AG20443 (cell line): ENCODE results near the gene FILIP1L.
"Not testable (repeated sequence)": the region's sequence is repeated elsewhere in the genome, so short reads cannot be mapped to it uniquely, and the experiment has no call there.

Source experiments
- DNase-seq: peaks from one replicate; pipeline ENCODE4 v3.0.0; 2012; ENCODE audit warnings: low spot score, mixed read lengths

Gene FILIP1L

DNA sequence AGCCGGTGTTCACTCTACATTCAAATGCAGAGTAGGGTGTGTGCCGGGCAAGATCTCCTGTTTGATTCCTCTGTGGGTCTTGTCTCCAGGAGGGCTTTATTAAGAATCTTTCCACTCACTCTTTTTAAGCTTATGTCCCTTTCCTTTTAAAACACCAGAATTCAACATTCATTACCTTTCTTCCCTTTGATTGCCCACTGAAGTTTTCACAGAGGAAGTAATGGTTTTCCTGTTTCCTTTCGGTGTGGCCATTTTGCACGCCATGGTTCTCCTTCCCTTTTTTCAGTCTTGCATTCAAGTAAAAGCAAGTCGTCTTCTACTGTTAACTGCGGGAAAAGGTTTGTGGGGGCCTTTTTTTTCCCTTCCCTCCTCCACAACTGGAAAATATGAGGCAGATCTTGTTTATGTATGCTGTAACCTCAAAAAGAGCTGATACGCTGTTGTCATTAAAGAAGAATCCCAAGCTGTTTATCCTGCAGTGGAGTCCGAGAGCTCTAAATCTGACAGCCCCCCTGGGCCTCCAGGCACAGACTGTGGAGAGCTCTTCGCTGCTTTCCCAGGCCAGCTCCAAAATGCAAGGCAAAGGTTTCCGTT, 40.5 kb downstream of the FILIP1L start:
- DNase-seq, result peak; percentile 33

DNA sequence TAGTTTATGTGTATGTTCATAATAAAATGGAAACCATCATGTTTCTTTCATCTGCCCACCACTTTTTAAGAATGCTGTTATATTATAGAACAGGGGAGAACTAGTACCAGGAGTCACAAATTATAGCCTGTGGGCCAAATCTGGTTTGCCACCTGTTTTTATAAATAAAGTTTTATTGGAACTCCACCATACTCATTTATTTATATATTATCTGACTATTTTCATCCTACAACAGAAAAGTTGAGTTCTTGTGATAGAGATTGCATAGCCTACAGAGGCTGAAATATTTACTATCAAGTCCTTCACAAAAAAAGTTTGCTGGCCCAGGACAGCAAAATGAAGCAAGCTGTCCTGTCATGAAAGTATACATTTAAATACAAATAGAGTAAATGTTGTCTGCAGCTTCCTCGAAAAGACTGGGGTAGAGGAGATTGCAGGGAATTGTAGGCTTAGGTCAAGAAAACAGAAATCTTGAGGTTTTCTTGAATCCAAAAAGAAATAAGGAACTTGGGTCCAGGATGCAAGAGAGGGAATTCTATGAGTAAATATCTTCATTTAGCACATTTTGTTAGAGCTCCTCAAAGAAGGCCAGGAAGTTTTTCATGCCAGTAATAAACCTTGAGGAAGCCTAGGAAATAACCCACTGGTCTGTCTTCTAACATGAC, 41.1 kb downstream of the FILIP1L start:
- no peak for DNase-seq

DNA sequence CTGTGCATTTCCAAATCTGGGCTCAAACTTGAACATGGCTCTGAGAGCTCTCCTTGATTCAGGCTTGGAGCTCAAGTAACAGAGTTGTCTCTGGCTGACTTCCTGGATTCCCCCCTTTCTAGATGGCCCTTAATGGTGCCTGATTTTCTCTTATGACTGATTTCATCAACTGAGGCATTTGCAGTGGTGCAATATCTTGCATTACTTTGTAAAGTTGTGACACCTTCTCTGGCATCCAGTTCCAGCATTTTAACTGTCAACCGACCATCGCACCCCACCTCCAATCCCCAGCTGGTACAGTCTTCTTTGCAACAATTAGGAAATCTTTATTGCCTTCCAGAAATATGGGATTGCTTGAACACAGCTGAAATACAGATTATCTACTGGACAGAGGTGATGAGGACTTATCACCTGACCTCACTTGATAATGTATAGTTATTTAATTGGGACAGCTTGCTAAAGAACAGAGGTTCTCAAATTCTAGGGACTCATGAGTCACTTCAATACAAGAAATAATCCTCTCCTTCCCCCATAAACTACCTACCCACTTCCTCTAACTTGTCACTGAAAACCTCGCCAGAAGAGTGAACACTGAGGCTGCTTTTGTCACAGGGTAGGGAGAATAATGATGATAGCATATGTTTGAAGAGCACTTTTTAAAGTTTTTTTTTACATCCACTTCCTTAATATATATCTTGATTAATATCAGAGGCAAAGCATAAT, 41.8 kb downstream of the FILIP1L start:
- no peak for DNase-seq

DNA sequence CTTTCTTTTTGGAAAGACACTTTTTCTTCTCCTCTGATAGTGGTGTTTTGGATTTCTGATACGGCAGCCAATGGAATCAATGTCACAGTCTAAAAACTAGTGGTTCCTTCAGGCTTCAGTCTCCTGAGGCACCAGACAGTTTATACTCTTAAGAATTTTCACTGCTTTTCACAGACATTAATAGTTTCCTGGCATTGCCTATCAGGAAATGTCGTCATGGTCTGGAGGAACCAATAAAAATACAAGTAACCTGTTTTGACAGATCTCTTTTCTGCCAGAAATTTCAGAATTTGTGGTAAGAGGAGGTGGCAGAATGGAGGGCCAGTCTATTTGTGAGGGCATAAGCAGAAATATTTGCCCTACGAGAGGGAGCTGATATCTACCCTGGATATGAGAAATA, 44.8 kb downstream of the FILIP1L start:
- DNase-seq, result no peak

DNA sequence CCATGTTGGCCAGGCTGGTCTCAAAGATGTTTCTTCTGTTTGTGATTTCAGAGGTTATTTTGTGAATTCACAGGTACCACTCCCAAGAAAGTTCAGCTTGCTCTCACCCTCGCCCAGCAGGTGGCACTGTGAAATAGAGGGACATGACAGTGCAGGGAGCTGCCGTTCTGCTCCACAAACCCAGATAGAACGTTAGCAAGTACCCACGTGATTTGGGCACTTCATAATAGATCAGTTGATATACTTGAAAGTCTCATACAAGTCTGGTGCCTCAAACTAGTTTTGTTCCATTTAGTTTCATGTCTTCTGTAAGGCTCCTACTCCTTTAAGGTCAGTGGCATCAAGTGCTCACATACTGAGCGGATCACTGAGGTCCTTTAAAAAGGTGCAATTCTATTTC, 45.5 kb downstream of the FILIP1L start:
- DNase-seq, result peak; percentile 83

DNA sequence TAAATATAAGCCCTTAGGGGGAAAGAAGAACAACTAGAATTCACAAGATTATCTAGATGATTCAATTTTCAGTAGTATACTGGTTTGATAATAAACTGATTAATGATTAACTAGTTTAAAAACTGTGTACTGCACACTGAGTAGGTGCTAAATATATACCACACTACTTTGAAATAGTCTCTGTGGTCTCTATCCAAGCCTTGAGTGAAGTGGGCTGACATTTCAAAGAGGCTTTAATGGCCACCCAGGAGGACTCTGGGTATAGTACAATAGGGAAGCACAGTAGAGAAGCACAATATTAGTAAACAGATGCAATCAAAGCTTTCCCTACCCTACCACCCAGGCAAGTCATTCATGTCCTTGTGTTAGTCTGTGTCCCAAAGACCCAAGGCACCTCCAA, 46.7 kb downstream of the FILIP1L start:
- DNase-seq, result no peak

DNA sequence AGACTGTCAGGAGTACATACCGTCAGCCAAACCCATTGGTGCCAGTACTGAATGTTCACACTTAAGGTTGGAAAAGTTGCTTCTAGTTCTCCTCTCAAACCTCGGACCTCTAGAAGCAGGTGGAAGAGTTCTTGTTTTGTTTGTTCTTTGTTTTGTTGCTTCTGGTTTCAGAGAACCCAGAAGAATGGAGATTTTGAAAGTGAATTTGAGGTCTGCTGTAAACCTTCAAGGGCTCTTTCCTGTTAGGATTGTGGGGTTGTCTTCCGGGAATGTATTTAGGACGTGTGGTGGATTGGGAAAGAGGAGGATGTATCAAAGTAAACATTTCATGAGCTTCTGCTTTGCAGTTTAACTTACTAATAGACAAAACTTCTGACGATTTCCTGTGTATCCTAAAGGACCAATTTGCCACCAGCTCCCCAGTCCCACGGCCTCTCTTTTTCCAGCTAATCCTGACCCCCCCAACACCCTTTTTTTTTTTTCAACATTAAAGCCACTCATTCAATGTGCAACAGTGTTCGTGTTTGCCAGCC, 50.3 kb downstream of the FILIP1L start:
- no peak for DNase-seq

DNA sequence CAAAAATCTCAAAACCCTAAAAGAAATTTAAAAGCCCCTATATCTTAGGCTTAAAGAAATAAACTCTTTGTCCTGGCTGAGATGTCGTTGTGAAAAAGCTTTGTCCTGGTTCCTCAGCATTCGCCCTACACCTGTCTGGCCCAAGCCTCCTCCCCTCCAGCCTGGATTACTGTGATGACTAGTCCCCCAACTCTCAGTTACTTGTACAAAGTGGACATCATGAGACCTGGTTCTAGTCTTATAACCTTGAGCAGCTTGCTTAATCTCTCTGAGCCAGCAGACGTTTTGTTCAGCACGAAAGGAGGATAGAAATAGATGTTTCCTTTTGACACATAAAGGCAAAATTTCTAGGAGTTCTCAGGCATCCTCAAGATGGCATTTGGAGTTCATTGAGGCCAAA, 51.6 kb downstream of the FILIP1L start:
- no peak for DNase-seq

DNA sequence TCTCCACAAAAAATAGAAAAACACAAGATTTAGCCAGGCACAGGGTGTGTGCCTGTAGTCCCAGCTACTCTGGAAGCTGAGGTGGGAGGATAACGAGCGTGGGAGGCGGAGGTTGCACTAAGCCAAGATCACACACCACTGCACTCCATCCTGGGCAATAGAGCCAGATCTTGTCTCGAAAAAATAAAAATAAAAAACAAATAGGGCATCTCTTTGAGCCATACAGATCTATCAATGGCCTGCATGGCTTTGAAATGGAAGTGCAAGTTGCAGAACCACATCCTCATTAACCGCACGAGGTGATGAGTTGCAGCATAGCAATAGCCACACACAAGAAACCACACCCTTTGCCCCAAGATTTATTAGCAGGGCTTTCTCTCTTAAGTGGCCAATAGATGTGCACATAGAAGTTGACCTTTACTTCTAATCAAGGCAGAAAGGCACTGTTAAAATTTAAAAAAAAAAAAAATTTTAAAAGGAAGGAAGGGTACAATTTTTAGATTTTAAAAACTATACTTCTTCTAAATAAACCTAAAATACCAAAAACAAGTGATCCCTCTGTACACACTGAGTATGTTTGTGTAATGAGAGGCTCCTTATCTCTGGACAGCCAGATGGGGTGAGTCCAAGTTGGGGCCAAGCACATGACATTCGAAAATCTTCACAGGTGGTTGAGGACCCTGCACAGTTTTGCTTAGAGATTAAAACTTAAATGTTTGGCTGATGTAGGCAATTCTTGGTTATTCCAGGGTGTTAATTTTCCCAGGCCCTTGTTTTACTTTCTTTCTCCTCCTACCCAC, 53.4 kb downstream of the FILIP1L start:
- no peak for DNase-seq

DNA sequence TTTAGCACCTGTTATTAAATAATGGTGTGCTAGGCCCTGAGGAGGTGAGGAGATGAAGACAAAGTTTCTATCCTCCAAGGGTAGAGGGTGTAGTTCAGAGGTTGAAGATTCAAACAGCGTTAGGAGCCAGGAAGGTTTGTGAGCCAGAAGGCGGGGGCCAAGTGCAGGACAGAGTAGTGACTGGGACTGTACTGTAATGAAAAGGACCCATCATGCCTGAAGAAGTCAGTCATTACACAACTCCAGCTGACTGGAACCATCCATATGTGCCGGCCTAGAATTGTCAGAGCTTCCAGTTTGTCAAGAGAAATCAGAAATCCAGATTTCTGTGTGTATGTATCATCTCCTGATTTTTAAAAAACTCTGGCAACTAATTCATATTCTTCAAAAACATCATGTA, 54.8 kb downstream of the FILIP1L start:
- DNase-seq, result no peak

DNA sequence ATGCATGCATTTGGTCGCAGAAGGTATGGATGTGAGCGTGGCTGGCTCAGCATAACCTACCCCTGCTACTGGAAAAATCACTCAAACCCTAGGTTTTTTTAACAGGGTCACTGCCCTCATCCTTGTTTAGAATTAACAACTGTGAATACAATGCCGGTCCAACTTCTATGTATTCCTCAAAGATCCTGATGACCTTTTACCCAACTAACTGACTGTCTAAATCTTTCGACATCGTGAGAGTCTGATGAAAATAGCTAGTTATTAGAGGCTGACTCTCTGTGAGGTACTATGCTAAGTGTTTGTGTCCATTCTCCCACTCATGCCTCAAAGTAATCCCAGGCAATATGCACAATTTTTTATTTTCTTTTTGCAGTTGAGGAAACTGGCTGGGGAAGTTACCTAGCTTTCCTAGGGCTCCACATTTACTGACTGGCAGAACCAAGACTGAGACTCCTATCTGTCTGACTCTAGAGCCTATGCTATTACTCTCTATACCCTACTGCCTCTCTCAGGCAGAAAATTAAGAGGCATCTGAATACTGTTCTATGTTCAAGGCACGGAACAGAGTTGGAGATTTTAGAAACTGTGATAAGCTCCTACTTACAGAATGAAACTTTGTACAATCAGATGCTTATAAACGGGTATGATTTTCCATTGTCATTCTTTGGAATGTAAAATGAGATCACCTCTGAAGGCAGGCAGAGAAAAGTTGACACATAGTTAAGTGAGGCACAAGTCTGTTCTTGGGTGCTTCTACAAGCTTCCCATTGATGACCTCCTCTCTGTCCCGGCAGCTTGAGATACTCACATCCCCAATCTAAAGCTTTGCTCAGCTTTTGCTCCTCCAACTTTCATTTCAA, 56.4 kb downstream of the FILIP1L start:
- DNase-seq, result no peak

DNA sequence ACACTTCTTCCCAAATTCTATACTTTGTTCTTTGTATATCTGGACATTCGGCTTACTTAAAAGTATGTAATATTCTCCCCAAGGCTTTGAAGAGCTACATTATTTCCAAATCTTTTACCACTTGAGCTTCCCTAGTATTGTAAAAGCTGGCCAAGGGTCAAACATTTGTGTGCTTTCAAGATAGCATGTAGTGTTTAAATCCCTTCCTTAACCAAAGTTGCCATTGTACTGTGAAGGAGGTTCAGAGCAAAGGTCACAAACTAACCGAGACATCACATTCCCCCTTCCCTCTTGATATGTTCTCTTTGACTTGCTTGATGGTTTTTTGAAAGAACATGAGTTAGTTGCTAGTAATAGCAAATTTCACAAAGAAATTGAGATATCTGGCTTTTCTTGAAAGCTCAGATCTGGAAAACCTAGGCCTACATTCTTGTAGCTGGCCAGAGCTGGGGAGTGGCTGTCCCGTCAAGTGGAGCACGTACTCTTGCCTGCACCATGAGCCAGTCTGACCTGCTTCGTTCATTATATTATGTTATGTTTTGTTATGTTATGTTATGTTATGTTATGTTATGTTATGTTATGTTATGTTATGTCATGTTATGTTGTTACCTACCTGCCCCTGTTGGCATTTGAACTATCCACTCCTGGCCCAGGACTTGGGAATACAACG, 60.2 kb downstream of the FILIP1L start:
- DNase-seq, result no peak

DNA sequence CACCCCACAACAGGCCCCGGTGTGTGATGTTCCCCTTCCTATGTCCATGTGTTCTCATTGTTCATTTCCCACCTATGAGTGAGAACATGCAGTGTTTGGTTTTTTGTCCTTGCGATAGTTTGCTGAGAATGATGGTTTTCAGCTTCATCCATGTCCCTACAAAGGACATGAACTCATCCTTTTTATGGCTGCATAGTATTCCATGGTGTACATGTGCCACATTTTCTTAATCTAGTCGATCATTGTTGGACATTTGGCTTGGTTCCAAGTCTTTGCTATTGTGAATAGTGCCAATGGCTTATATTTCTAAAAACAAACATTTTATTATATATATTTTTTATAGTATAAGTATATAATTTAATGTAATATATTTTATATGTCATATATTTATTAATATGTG, 62.8 kb downstream of the FILIP1L start:
- DNase-seq, result not testable (repeated sequence)

DNA sequence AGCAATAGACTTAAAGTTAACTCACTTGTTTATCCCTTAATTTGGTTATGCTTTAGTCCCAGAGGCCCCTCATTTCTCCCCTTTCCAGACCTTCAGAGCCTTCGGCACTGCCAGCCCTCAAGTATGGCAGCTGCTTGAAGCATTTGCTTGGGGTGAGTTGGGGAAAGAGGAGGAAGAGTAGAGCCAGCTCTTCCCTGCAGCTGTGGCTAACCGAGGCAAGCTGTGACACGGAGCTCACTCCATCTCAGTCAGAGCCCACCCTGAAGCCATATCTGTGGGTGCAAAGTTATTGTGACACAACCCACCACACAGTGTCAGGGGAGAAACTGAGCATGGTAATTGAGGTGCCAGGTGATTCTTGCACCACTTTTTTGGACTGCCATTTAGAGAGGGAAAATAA, 66.1 kb downstream of the FILIP1L start:
- no peak for DNase-seq

DNA sequence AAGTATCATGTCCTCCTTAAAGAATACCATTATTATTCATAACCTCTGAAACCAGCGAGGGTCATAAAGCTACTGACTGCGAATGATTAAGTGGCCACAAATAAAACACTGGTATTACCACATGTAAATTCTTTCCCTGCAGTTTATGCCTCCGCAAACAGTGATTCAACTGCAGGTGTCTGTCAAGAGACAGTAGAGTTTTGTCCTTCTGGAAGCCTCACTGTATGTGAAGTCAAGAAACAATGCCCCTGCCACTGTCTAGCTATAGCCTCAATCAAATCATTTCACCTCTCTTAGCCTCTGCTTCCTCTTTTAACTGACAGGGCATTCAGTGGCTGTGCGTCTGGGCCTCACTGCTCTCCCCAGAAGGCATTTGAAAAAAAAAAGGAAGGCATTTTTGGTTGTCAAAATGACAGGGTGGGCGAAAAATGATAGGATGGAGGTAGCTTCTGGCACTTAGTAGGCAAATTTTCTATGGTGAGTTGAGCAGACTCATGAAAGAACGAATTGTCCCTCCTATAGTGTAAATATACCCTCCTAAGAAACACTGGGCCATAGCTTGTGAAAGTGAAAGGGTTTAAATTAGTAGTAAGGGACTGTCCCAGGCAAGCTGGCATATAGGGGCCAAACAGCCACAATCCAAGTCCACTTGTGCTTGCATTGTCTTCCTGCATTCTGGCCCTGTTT, 66.7 kb downstream of the FILIP1L start:
- no peak for DNase-seq

DNA sequence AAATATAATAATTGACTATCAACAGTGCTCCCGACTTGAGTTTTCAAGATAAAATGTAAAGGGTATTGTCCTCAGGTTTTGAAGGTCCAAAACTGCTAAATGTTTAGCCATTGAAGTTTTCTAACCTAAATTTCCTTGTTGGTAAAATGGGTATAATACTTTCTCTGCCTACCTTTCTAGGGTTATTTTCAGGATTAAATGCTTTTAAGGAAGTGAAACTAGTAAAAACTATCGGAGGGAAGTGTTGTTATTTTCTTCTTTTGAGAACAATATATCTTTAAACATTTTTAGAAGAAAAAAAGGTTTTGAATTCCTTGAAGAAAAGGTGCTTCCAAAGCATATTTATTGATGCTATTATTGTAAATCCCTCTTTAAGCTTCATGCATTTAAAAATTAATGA, 67.3 kb downstream of the FILIP1L start:
- DNase-seq, result no peak

DNA sequence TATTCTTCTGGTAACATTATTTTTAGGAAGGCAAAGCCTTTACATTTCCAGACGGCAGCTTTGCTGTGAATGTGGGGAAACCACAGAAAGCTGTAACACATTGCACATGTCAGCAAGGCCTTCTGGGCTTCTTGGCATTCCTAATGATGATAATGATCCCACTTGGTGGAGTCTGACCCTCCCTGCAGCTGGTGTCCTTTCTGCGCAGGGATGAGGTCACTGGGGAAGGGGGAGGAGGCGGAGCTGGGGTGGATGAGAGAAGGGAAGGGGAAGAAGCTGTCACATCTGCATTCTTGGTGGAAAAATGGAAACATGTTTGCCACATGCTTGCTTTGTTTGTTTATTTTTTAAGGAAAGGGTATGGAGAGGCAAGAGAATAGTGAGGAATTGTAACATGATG, 68.6 kb downstream of the FILIP1L start:
- peak; percentile 79 for DNase-seq

DNA sequence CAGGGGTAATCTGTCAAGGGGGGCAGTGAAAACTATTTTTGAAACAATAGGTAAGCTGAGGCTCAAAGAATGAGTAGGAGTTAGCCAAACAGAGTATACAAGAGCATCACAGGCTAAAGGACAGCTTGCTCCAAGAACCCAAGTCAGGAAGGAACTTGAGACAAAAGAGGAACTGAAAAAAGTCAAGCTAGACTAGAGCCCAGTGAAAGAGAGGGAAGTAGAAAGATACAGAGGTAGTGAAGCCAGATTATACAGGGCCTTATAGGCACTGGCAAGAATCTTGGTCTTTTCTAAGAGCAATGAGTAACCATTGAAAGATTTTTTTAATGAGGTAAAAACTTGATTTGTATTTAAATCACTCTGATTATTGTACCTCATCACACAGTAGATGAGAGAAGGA, 69.9 kb downstream of the FILIP1L start:
- DNase-seq, result no peak

DNA sequence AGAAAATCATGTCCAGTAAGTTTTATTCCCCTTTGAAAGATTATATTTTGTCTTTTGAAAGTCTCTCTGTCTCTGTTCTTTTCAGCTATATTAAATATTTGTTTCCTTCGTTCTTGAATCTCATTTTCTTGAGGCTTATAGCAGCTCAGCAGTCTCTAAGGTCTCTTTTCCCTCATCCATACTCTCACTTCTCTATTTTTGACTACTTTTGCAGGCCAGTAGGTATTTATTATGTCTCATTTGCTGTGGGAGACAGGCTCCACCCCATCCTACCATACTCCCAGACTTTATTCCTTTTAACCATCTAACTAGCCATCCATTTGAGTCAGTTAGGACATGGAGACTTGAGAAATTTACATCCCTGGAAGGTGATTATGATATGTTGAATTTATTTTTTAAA, 71.0 kb downstream of the FILIP1L start:
- no peak for DNase-seq
